HEK293 (cell line): Measurements from ENCODE around the gene SWAP70.

ENCODE experiments used
- CTCF ChIP-seq: fragments of 450-650 bp; formaldehyde crosslinking; IDR thresholded peaks from 2 replicates; pipeline ENCODE4 v1.5.1; 2016; ENCODE audit warnings: missing biosample characterization, missing genetic modification characterization
- ZNF488 ChIP-seq: fragments of 450-650 bp; formaldehyde crosslinking; IDR thresholded peaks from 2 replicates; pipeline ENCODE4 v1.5.1; 2016; ENCODE audit warnings: missing biosample characterization, missing genetic modification characterization

GRCh38 chr11:9625728-9626127, 38.1 kb upstream of the SWAP70 start:
- TF ChIP-seq CTCF (tag by site-specific recombination): no peak
- TF ChIP-seq ZNF488 (tag by site-specific recombination): no peak
